ENCODE results near the gene ITPKB. TPM values are rescaled to one million over a fixed set of nuclear protein-coding genes. Genes with fewer than 3 reads are reported as not detected.

The ITPKB gene
- total RNA-seq, 5 donors from 2014 or later (not counting 1 experiment from before 2014, with no cell fraction given), result 153 to 351 (median 179) TPM

GRCh38 chr1:226702957-226703831, 35.9 kb downstream of the ITPKB start:
- DNase-seq (peak; percentile 66 to 92 (median 82)), ATAC-seq (replicated peaks in 1 of 4) (peak; percentile 79 to 94 (median 90))
- H3K27me3 Mint-ChIP-seq, result no peaks in the 10 kb centered on the region
- CTCF ChIA-PET, result interaction anchor here in 1 of 2 donors (0.9 to 2.6 kb wide), 5 partner anchors 9 to 125 kb away, joined by 3 to 13 read pairs (median 5); no protein-coding TSS in a partner anchor
- POLR2A ChIA-PET, result interaction anchor here (0.6 to 1.0 kb wide), 4 partner anchors 13 to 40 kb away, joined by 3 to 9 read pairs (median 4); partner anchors contain the start of gene ITPKB (in 1 of the 2)
- WGBS (ENCODE audit: insufficient coverage), result under 1% methylated on average over 44 of the region's 62 CpGs
- peaks cover 83 to 92% (median 84%) of the 10 kb centered on the region in 3 donors for H3K4me1 Mint-ChIP-seq
- Histone ChIP-seq H3K9me3 (no peaks in the 10 kb centered on the region), H3K36me3 (ENCODE audit: control insufficient read depth in 2 of 2, extremely low read depth in 1 of 2, insufficient read depth in 1 of 2, low read length in 1 of 2) (peaks cover 0 to 51% of the 10 kb centered on the region in 2 donors), H3K4me3 (ENCODE audit: control insufficient read depth in 1 of 2, extremely low read depth in 1 of 2, low read length in 1 of 2) (peak overlapping the region; percentile 55 to 58), H3K27me3 (replicated peaks in 1 of 2; ENCODE audit: control insufficient read depth in 2 of 2, extremely low read depth in 1 of 2, insufficient read depth in 2 of 2, low read length in 1 of 2) (no peaks in the 10 kb centered on the region), H3K27ac (ENCODE audit: low read length) (peak overlapping the region; percentile 91), H3K4me1 (ENCODE audit: control insufficient read depth in 1 of 2, extremely low read depth in 1 of 2, insufficient read depth in 2 of 2, low read length in 2 of 2) (peaks cover 53 to 63% of the 10 kb centered on the region in 2 experiments)
- peaks cover 26% of the 10 kb centered on the region for H3K36me3 Mint-ChIP-seq
- H3K27ac Mint-ChIP-seq, result peak overlapping the region; percentile 89 to 93
- H3K4me3 Mint-ChIP-seq, result peak overlapping the region; percentile 76 to 84 (median 76)
- H3K9me3 Mint-ChIP-seq, result no peaks in the 10 kb centered on the region

- H3K27me3 ChIP-seq (replicated peaks in 1 of 2; ENCODE audit: control insufficient read depth in 2 of 2, extremely low read depth in 1 of 2, insufficient read depth in 2 of 2, low read length in 1 of 2), result no peaks in the 10 kb centered on the region
- peaks cover 83 to 92% (median 84%) of the 10 kb centered on the region in 3 donors for H3K4me1 Mint-ChIP-seq
- H3K27ac ChIP-seq (ENCODE audit: low read length), result peak overlapping the region; percentile 91
- H3K36me3 Mint-ChIP-seq, result peaks cover 21% of the 10 kb centered on the region
- H3K9me3 Mint-ChIP-seq, result no peaks in the 10 kb centered on the region
- POLR2A ChIA-PET, result interaction anchor here (0.6 to 1.0 kb wide), 3 partner anchors 30 to 40 kb away, joined by 3 to 9 read pairs (median 6); partner anchors contain the start of gene ITPKB (in 1 of the 2)
- H3K4me1 ChIP-seq (ENCODE audit: control insufficient read depth in 1 of 2, extremely low read depth in 1 of 2, insufficient read depth in 2 of 2, low read length in 2 of 2), result peaks cover 57 to 70% of the 10 kb centered on the region in 2 experiments
- H3K27ac Mint-ChIP-seq, result peak overlapping the region; percentile 83 to 93
- 82% methylated on average over 4 of the region's 12 CpGs for WGBS (ENCODE audit: insufficient coverage)
- no peaks in the 10 kb centered on the region for H3K27me3 Mint-ChIP-seq
- no peaks in the 10 kb centered on the region for H3K9me3 ChIP-seq
- peak overlapping the region; percentile 55 to 58 for H3K4me3 ChIP-seq (ENCODE audit: control insufficient read depth in 1 of 2, extremely low read depth in 1 of 2, low read length in 1 of 2)
- ATAC-seq (replicated peaks in 1 of 4) (no peak), DNase-seq (no peak)
- CTCF ChIA-PET, result interaction anchor here in 1 of 2 donors (0.9 to 2.6 kb wide), 5 partner anchors 10 to 126 kb away, joined by 3 to 13 read pairs (median 5); no protein-coding TSS in a partner anchor
- H3K4me3 Mint-ChIP-seq, result peak overlapping the region; percentile 76 to 84 (median 76)
- peaks cover 0 to 53% of the 10 kb centered on the region in 2 donors for H3K36me3 ChIP-seq (ENCODE audit: control insufficient read depth in 2 of 2, extremely low read depth in 1 of 2, insufficient read depth in 1 of 2, low read length in 1 of 2)
These were observed 36.6 kb downstream of the ITPKB start for GRCh38 chr1:226702318-226702956.

GRCh38 chr1:226700861-226701260, 38.2 kb downstream of the ITPKB start:
- Mint-ChIP-seq H3K9me3 (no peaks in the 10 kb centered on the region), H3K27me3 (no peaks in the 10 kb centered on the region), H3K27ac (peak overlapping the region; percentile 82 to 87), H3K4me1 (peaks cover 91 to 94% (median 92%) of the 10 kb centered on the region in 3 donors), H3K36me3 (peaks cover 22% of the 10 kb centered on the region), H3K4me3 (peak overlapping the region; percentile 2 to 76 (median 51))
- ChIA-PET CTCF (interaction anchor here in 1 of 2 donors (0.7 to 1.1 kb wide), 3 partner anchors 13 to 243 kb away, joined by 4 to 6 read pairs (median 4); no protein-coding TSS in a partner anchor), POLR2A (interaction anchor here (0.6 to 1.0 kb wide), 3 partner anchors 14 to 1383 kb away, joined by 4 to 15 read pairs (median 4); no protein-coding TSS in a partner anchor)
- Histone ChIP-seq H3K4me1 (ENCODE audit: control insufficient read depth in 1 of 2, extremely low read depth in 1 of 2, insufficient read depth in 2 of 2, low read length in 2 of 2) (peaks cover 70 to 77% of the 10 kb centered on the region in 2 experiments), H3K27me3 (replicated peaks in 1 of 2; ENCODE audit: control insufficient read depth in 2 of 2, extremely low read depth in 1 of 2, insufficient read depth in 2 of 2, low read length in 1 of 2) (no peaks in the 10 kb centered on the region), H3K4me3 (ENCODE audit: control insufficient read depth in 1 of 2, extremely low read depth in 1 of 2, low read length in 1 of 2) (no peak overlapping the region), H3K9me3 (no peaks in the 10 kb centered on the region), H3K27ac (ENCODE audit: low read length) (peak overlapping the region; percentile 33), H3K36me3 (ENCODE audit: control insufficient read depth in 2 of 2, extremely low read depth in 1 of 2, insufficient read depth in 1 of 2, low read length in 1 of 2) (peaks cover 7 to 55% of the 10 kb centered on the region in 2 donors)
- ATAC-seq (replicated peaks in 1 of 4), result no peak
- DNase-seq, result no peak
- 55% methylated on average over 5 of the region's 5 CpGs for WGBS (ENCODE audit: insufficient coverage)

- no peaks in the 10 kb centered on the region for H3K9me3 ChIP-seq
- CTCF ChIA-PET, result interaction anchor here (0.7 to 1.0 kb wide), 2 partner anchors 9 to 52 kb away, joined by 4 to 5 read pairs; no protein-coding TSS in a partner anchor
- Mint-ChIP-seq H3K36me3 (peaks cover 19% of the 10 kb centered on the region), H3K9me3 (no peaks in the 10 kb centered on the region), H3K4me1 (peaks cover 91 to 94% (median 92%) of the 10 kb centered on the region in 3 donors), H3K27ac (peak overlapping the region; percentile 91 to 94), H3K4me3 (peak overlapping the region in 2 of 3 donors; percentile 17 to 76), H3K27me3 (no peaks in the 10 kb centered on the region)
- POLR2A ChIA-PET, result interaction anchor here in 1 of 2 donors (0.8 kb wide), 1 partner anchor 15 kb away, joined by 3 read pairs; no protein-coding TSS in a partner anchor
- no peaks in the 10 kb centered on the region for H3K27me3 ChIP-seq (replicated peaks in 1 of 2; ENCODE audit: control insufficient read depth in 2 of 2, extremely low read depth in 1 of 2, insufficient read depth in 2 of 2, low read length in 1 of 2)
- no peak overlapping the region for H3K4me3 ChIP-seq (ENCODE audit: control insufficient read depth in 1 of 2, extremely low read depth in 1 of 2, low read length in 1 of 2)
- H3K4me1 ChIP-seq (ENCODE audit: control insufficient read depth in 1 of 2, extremely low read depth in 1 of 2, insufficient read depth in 2 of 2, low read length in 2 of 2), result peaks cover 73 to 86% of the 10 kb centered on the region in 2 experiments
- H3K36me3 ChIP-seq (ENCODE audit: control insufficient read depth in 2 of 2, extremely low read depth in 1 of 2, insufficient read depth in 1 of 2, low read length in 1 of 2), result peaks cover 10 to 50% of the 10 kb centered on the region in 2 donors
- no peak for DNase-seq
- no peak for ATAC-seq (replicated peaks in 1 of 4)
- H3K27ac ChIP-seq (ENCODE audit: low read length), result peak overlapping the region; percentile 27
- WGBS (ENCODE audit: insufficient coverage), result 86% methylated on average over 7 of the region's 7 CpGs
These were observed 39.9 kb downstream of the ITPKB start for GRCh38 chr1:226699166-226699565.

- no peaks in the 10 kb centered on the region for H3K27me3 ChIP-seq (replicated peaks in 1 of 2; ENCODE audit: control insufficient read depth in 2 of 2, extremely low read depth in 1 of 2, insufficient read depth in 2 of 2, low read length in 1 of 2)
- no peak overlapping the region for H3K4me3 ChIP-seq (ENCODE audit: control insufficient read depth in 1 of 2, extremely low read depth in 1 of 2, low read length in 1 of 2)
- Mint-ChIP-seq H3K27me3 (no peaks in the 10 kb centered on the region), H3K4me3 (peak overlapping the region in 1 of 3 donors; percentile 76), H3K27ac (peak overlapping the region; percentile 91 to 94), H3K4me1 (peaks cover 91 to 95% (median 92%) of the 10 kb centered on the region in 3 donors), H3K9me3 (no peaks in the 10 kb centered on the region), H3K36me3 (peaks cover 19% of the 10 kb centered on the region)
- H3K27ac ChIP-seq (ENCODE audit: low read length), result peak overlapping the region; percentile 27
- ChIA-PET POLR2A (no interaction called here), CTCF (no interaction called here)
- DNase-seq, result no peak
- ATAC-seq (replicated peaks in 1 of 4), result no peak
- H3K9me3 ChIP-seq, result no peaks in the 10 kb centered on the region
- peaks cover 71 to 84% of the 10 kb centered on the region in 2 experiments for H3K4me1 ChIP-seq (ENCODE audit: control insufficient read depth in 1 of 2, extremely low read depth in 1 of 2, insufficient read depth in 2 of 2, low read length in 2 of 2)
- peaks cover 10 to 50% of the 10 kb centered on the region in 2 donors for H3K36me3 ChIP-seq (ENCODE audit: control insufficient read depth in 2 of 2, extremely low read depth in 1 of 2, insufficient read depth in 1 of 2, low read length in 1 of 2)
These were observed 40.4 kb downstream of the ITPKB start for GRCh38 chr1:226698659-226699058.

Data from T-cell (primary cell).